H9 (cell line): ENCODE data around the gene EIF2D. TPM values are rescaled to one million over a fixed set of nuclear protein-coding genes. Genes with fewer than 3 reads are reported as not detected.

Experiments used
- DNase-seq: peaks from one replicate; pipeline ENCODE4 v3.0.0-alpha.2; 2017
- H2AFZ ChIP-seq: one replicate; pipeline ENCODE4 v1.6.1; 2013; ENCODE audit warnings: mild to moderate bottlenecking, low read length, control low read depth, moderate library complexity
- H2AK5ac ChIP-seq: 2 replicates; pipeline ENCODE4 v1.6.1; 2013; ENCODE audit warnings: low read length, control low read depth, mixed read lengths; ENCODE audit not compliant: insufficient read length
- H2BK120ac ChIP-seq: one replicate; pipeline ENCODE4 v1.6.1; 2013; ENCODE audit warnings: low read depth, mild to moderate bottlenecking, low read length, control low read depth, inconsistent platforms; ENCODE audit not compliant: poor library complexity, severe bottlenecking
- H2BK12ac ChIP-seq: 2 replicates; pipeline ENCODE4 v1.6.1; 2013; ENCODE audit warnings: low read length, control low read depth, mixed read lengths, low read depth; ENCODE audit not compliant: insufficient read length
- H2BK15ac ChIP-seq: 2 replicates; pipeline ENCODE4 v1.6.1; 2013; ENCODE audit warnings: low read depth, low read length, control low read depth
- H2BK20ac ChIP-seq: one replicate; pipeline ENCODE4 v1.6.1; 2013; ENCODE audit warnings: low read depth, mild to moderate bottlenecking, low read length, control low read depth, inconsistent platforms; ENCODE audit not compliant: poor library complexity, severe bottlenecking
- H2BK5ac ChIP-seq: 2 replicates; pipeline ENCODE4 v1.6.1; 2013; ENCODE audit warnings: low read length, control low read depth, mixed read lengths; ENCODE audit not compliant: insufficient read length
- H3K14ac ChIP-seq: 2 replicates; pipeline ENCODE4 v1.6.1; 2013; ENCODE audit warnings: low read length, control low read depth; ENCODE audit not compliant: insufficient read depth
- H3K18ac ChIP-seq: 2 replicates; pipeline ENCODE4 v1.6.1; 2013; ENCODE audit warnings: low read depth, mild to moderate bottlenecking, mixed read lengths, low read length, control low read depth; ENCODE audit not compliant: insufficient read length
- H3K23ac ChIP-seq: 2 replicates; pipeline ENCODE4 v1.6.1; 2013; ENCODE audit warnings: low read length, control low read depth, mixed read lengths, low read depth; ENCODE audit not compliant: insufficient read length
- H3K23me2 ChIP-seq: 2 replicates; pipeline ENCODE4 v1.6.1; 2013; ENCODE audit warnings: low read depth, mild to moderate bottlenecking, mixed read lengths, low read length, control low read depth; ENCODE audit not compliant: insufficient read length, poor library complexity, severe bottlenecking
- H3K27ac ChIP-seq: 2 replicates; pipeline ENCODE4 v1.5.1; 2013; ENCODE audit warnings: low read length, control low read depth, mixed read lengths, low read depth; ENCODE audit not compliant: insufficient read length
- H3K27me3 ChIP-seq: 2 replicates; pipeline ENCODE4 v1.6.1; 2013; ENCODE audit warnings: low read length, control low read depth, inconsistent platforms; ENCODE audit not compliant: insufficient read depth
- H3K4ac ChIP-seq: 2 replicates; pipeline ENCODE4 v1.6.1; 2013; ENCODE audit warnings: low read depth, mild to moderate bottlenecking, control low read depth, inconsistent platforms, low read length, moderate library complexity
- H3K4me1 ChIP-seq: 2 replicates; pipeline ENCODE4 v1.6.1; 2013; ENCODE audit warnings: low read length, control low read depth, inconsistent platforms; ENCODE audit not compliant: insufficient read depth
- H3K4me2 ChIP-seq: 2 replicates; pipeline ENCODE4 v1.6.1; 2013; ENCODE audit warnings: low read length, control low read depth, mixed read lengths; ENCODE audit not compliant: insufficient read length, insufficient read depth
- H3K56ac ChIP-seq: 2 replicates; pipeline ENCODE4 v1.6.1; 2013; ENCODE audit warnings: low read depth, mild to moderate bottlenecking, mixed read lengths, low read length, control low read depth; ENCODE audit not compliant: insufficient read length
- H3K79me1 ChIP-seq: 2 replicates; pipeline ENCODE4 v1.6.1; 2013; ENCODE audit warnings: low read depth, mild to moderate bottlenecking, moderate library complexity, low read length, control low read depth, inconsistent platforms; ENCODE audit not compliant: insufficient read depth, poor library complexity, severe bottlenecking
- H3K79me2 ChIP-seq: 2 replicates; pipeline ENCODE4 v1.6.1; 2013; ENCODE audit warnings: low read length, control low read depth, inconsistent platforms; ENCODE audit not compliant: insufficient read depth
- H3K9ac ChIP-seq: 2 replicates; pipeline ENCODE4 v1.6.1; 2013; ENCODE audit warnings: low read length, control low read depth, mixed read lengths; ENCODE audit not compliant: insufficient read length; ENCODE audit errors: extremely low read depth
- H3K9me3 ChIP-seq: one replicate; pipeline ENCODE4 v1.6.1; 2013; ENCODE audit warnings: low read depth, low read length, inconsistent platforms; ENCODE audit not compliant: control insufficient read depth
- H3T11ph ChIP-seq: one replicate; pipeline ENCODE4 v1.6.1; 2013; ENCODE audit warnings: mild to moderate bottlenecking, low read length, control low read depth, inconsistent platforms
- H4K20me1 ChIP-seq: one replicate; pipeline ENCODE4 v1.6.1; 2013; ENCODE audit not compliant: control insufficient read depth, insufficient read length, insufficient read depth
- H4K5ac ChIP-seq: 2 replicates; pipeline ENCODE4 v1.6.1; 2013; ENCODE audit warnings: low read depth, mild to moderate bottlenecking, mixed read lengths, low read length, control low read depth; ENCODE audit not compliant: insufficient read length
- H4K8ac ChIP-seq: replicated peaks from 2 replicates; pipeline ENCODE4 v1.6.1; 2013; ENCODE audit warnings: low read length, control low read depth, mixed read lengths, low read depth; ENCODE audit not compliant: insufficient read length
- H4K91ac ChIP-seq: 2 replicates; pipeline ENCODE4 v1.6.1; 2013; ENCODE audit warnings: low read depth, mild to moderate bottlenecking, moderate library complexity, mixed read lengths, low read length, control low read depth; ENCODE audit not compliant: insufficient read length
- H3K27ac Mint-ChIP-seq, 3 experiments: 2 replicates in 2 of 3; 3 replicates in 1 of 3; pipeline ENCODE4 v1.8.0; 2020 to 2021; ENCODE audit warnings: mixed read lengths in 3 of 3, mild to moderate bottlenecking in 1 of 3, moderate library complexity in 1 of 3
- H3K27me3 Mint-ChIP-seq: 2 replicates; pipeline ENCODE4 v1.8.0; 2021; ENCODE audit warnings: low read depth, mild to moderate bottlenecking, moderate library complexity, mixed read lengths
- H3K36me3 Mint-ChIP-seq, 3 experiments: 2 replicates in 2 of 3; 3 replicates in 1 of 3; pipeline ENCODE4 v1.8.0; 2020 to 2021; ENCODE audit warnings: low read depth in 3 of 3, mixed read lengths in 3 of 3; ENCODE audit not compliant: insufficient read depth in 1 of 3
- H3K4me1 Mint-ChIP-seq, 2 experiments: 2 replicates each; pipeline ENCODE4 v1.8.0; 2020; ENCODE audit warnings: mixed read lengths in 2 of 2
- H3K4me3 Mint-ChIP-seq, 2 experiments: 2 replicates in 1 of 2; 3 replicates in 1 of 2; pipeline ENCODE4 v1.8.0; 2020 to 2021; ENCODE audit warnings: mild to moderate bottlenecking in 2 of 2, mixed read lengths in 2 of 2, moderate library complexity in 1 of 2
- H3K9me3 Mint-ChIP-seq, 2 experiments: 2 replicates in 1 of 2; 3 replicates in 1 of 2; pipeline ENCODE4 v1.8.0; 2020; ENCODE audit warnings: mild to moderate bottlenecking in 2 of 2, mixed read lengths in 2 of 2, moderate library complexity in 1 of 2
- WGBS: extraction: QIAGEN DNeasy Blood & Tissue Kit; methylation state at CpG from one replicate; pipeline ENCODE4 v1.1.7; 2013; ENCODE audit warnings: missing lambda C conversion rate, low lambda C conversion rate, mixed read lengths; ENCODE audit not compliant: insufficient read length; ENCODE audit errors: extremely low coverage; 5-methylcytosine and 5-hydroxymethylcytosine counted together
- total RNA-seq: library from RNA; stranded (reverse); gene quantifications from 2 replicates; pipeline ENCODE4 v1.2.1, GENCODE V29; 2021
- TF ChIP-seq, protein P1 (sequence below): fragments of 200-600 bp; sonication (generic); conservative IDR thresholded peaks from 3 replicates; pipeline ENCODE4 v1.8.0; 2021; ENCODE audit warnings: antibody characterized with exemption, mild to moderate bottlenecking

Gene EIF2D
- total RNA-seq, 1 experiment from 2014 or later = 35.8 TPM

DNA sequence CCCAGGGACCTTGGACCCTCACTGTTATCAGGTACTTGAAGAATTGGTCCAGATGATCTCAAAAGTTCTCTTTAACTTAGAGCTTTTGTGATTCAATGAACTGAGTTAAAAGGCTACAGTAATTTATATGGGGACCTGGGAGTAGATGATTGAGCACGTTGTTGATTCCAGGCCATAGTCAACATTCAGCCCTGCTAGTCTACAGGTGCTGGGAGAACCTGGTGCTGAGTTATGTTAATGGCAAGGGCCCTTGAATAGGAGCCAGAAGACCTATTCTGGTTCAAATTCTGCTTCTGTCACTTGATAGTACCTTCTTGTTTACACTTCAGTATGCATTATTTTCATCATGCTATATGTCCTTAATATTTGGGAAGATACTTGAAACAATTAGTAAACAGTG, 34.2 kb upstream of the EIF2D start:
- Histone ChIP-seq H2BK120ac (no peak overlapping the region), H3K9ac (no peak overlapping the region), H3K9me3 (no peaks in the 10 kb centered on the region), H3K4me1 (no peaks in the 10 kb centered on the region), H2AFZ (no peak overlapping the region), H3K23ac (no peak overlapping the region), H4K8ac (no peak overlapping the region), H2BK5ac (no peak overlapping the region), H2BK15ac (no peak overlapping the region), H3K27me3 (no peaks in the 10 kb centered on the region), H3K4me2 (no peak overlapping the region), H3K18ac (no peak overlapping the region), H4K91ac (no peak overlapping the region), H3K4ac (no peak overlapping the region), H3K79me1 (no peaks in the 10 kb centered on the region), H3K23me2 (no peaks in the 10 kb centered on the region), H3K56ac (no peak overlapping the region), H2AK5ac (no peak overlapping the region), H3K79me2 (no peaks in the 10 kb centered on the region), H2BK12ac (no peak overlapping the region), H3T11ph (no peak overlapping the region), H3K27ac (no peak overlapping the region), H4K5ac (no peak overlapping the region), H3K14ac (no peak overlapping the region), H2BK20ac (no peak overlapping the region), H4K20me1 (no peaks in the 10 kb centered on the region)
- Mint-ChIP-seq H3K9me3 (no peaks in the 10 kb centered on the region), H3K27ac (no peak overlapping the region), H3K4me1 (peaks cover 8 to 11% of the 10 kb centered on the region in 2 experiments), H3K36me3 (peaks cover 2 to 8% (median 7%) of the 10 kb centered on the region in 3 experiments; a peak in 5 of 7 replicates), H3K4me3 (no peak overlapping the region), H3K27me3 (no peaks in the 10 kb centered on the region)
- DNase-seq = no peak
- TF ChIP-seq, protein P1, sequence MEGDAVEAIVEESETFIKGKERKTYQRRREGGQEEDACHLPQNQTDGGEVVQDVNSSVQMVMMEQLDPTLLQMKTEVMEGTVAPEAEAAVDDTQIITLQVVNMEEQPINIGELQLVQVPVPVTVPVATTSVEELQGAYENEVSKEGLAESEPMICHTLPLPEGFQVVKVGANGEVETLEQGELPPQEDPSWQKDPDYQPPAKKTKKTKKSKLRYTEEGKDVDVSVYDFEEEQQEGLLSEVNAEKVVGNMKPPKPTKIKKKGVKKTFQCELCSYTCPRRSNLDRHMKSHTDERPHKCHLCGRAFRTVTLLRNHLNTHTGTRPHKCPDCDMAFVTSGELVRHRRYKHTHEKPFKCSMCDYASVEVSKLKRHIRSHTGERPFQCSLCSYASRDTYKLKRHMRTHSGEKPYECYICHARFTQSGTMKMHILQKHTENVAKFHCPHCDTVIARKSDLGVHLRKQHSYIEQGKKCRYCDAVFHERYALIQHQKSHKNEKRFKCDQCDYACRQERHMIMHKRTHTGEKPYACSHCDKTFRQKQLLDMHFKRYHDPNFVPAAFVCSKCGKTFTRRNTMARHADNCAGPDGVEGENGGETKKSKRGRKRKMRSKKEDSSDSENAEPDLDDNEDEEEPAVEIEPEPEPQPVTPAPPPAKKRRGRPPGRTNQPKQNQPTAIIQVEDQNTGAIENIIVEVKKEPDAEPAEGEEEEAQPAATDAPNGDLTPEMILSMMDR = no peak
- WGBS = no CpG with 5 or more reads among the region's 1 CpG
